K562 (cell line): ENCODE data around the gene PDE11A. TPM values are rescaled to one million over a fixed set of nuclear protein-coding genes. Genes with fewer than 3 reads are reported as not detected.

Source experiments
- DDX20 ChIP-seq: fragments of 450-650 bp; IDR thresholded peaks from 2 replicates; pipeline ENCODE4 v1.6.1; 2016; ENCODE audit warnings: missing genetic modification characterization, low read depth, mild to moderate bottlenecking, missing compliant biosample characterization, moderate library complexity
- ETS1 ChIP-seq: conservative IDR thresholded peaks from 2 replicates; pipeline ENCODE4 v1.6.1; 2011; ENCODE audit warnings: low read depth, mild to moderate bottlenecking, low read length; ENCODE audit not compliant: control insufficient read depth
- HMG20A ChIP-seq: fragments of 450-650 bp; formaldehyde crosslinking; conservative IDR thresholded peaks from 2 replicates; pipeline ENCODE4 v1.4.0; 2020; ENCODE audit warnings: mild to moderate bottlenecking, mixed read lengths
- HNRNPK ChIP-seq: fragments of 200-400 bp; formaldehyde crosslinking; IDR thresholded peaks from one replicate; pipeline ENCODE4 v1.6.1; 2018; ENCODE audit warnings: mild to moderate bottlenecking, low read depth, low read length; ENCODE audit not compliant: poor library complexity, severe bottlenecking
- MAFG ChIP-seq: fragments of 450-650 bp; conservative IDR thresholded peaks from 2 replicates; pipeline ENCODE4 v1.6.1; 2016; ENCODE audit warnings: missing genetic modification characterization, missing compliant biosample characterization
- NCOA2 ChIP-seq, 2 experiments: fragments of 450-650 bp; IDR thresholded peaks; 2 replicates each; pipeline ENCODE4 v1.6.1; 2018; ENCODE audit warnings: mild to moderate bottlenecking in 2 of 2, moderate library complexity in 1 of 2; ENCODE audit not compliant: partially characterized antibody in 2 of 2
- NKRF ChIP-seq: fragments of 450-650 bp; IDR thresholded peaks from 2 replicates; pipeline ENCODE4 v1.6.1; 2016; ENCODE audit warnings: borderline replicate concordance
- NRF1 ChIP-seq, 2 experiments: fragments of 450-650 bp; IDR thresholded peaks in 1 of 2; conservative IDR thresholded peaks in 1 of 2; 2 replicates each; pipeline ENCODE4 v1.6.1; 2014; ENCODE audit warnings: mild to moderate bottlenecking in 2 of 2
- PRDM10 ChIP-seq: fragments of 450-650 bp; IDR thresholded peaks from 2 replicates; pipeline ENCODE4 v1.6.1; 2018; ENCODE audit not compliant: partially characterized antibody
- PREB ChIP-seq: sonication (generic); formaldehyde crosslinking; IDR thresholded peaks from 2 replicates; pipeline ENCODE4 v1.8.1; 2023; ENCODE audit warnings: mild to moderate bottlenecking, missing genetic modification reagents
- RBFOX2 ChIP-seq: fragments of 200-400 bp; formaldehyde crosslinking; IDR thresholded peaks from 2 replicates; pipeline ENCODE4 v1.6.1; 2017; ENCODE audit warnings: low read depth, mild to moderate bottlenecking, low read length, moderate library complexity
- SIN3B ChIP-seq: fragments of 450-650 bp; IDR thresholded peaks from 2 replicates; pipeline ENCODE4 v1.6.1; 2017; ENCODE audit warnings: low read depth, mild to moderate bottlenecking, moderate library complexity
- SIRT6 ChIP-seq: IDR thresholded peaks from one replicate; pipeline ENCODE4 v1.6.1; 2012; ENCODE audit warnings: low read depth, mild to moderate bottlenecking, control low read depth, inconsistent platforms, low read length, moderate library complexity
- TAL1 ChIP-seq: fragments of 450-650 bp; IDR thresholded peaks from 2 replicates; pipeline ENCODE4 v1.6.1; 2016; ENCODE audit warnings: mild to moderate bottlenecking
- ZFPM2 ChIP-seq: fragments of 250-450 bp; sonication (Bioruptor Pico); IDR thresholded peaks from 2 replicates; pipeline ENCODE4 v1.5.1; 2022; ENCODE audit warnings: mild to moderate bottlenecking
- ZNF707 ChIP-seq: fragments of 250-450 bp; sonication (Bioruptor Pico); conservative IDR thresholded peaks from 2 replicates; pipeline ENCODE4 v1.8.0; 2022; ENCODE audit warnings: inconsistent platforms, mild to moderate bottlenecking, moderate library complexity
- ZNF780A ChIP-seq: fragments of 250-450 bp; sonication (Bioruptor Pico); IDR thresholded peaks from 2 replicates; pipeline ENCODE4 v1.5.0; 2021; ENCODE audit warnings: mild to moderate bottlenecking
- polyA plus RNA-seq, 8 experiments: library from polyadenylated mRNA; depleted of rRNA in 4 of 8; stranded (reverse) in 5 of 8; unstranded in 3 of 8; fragments of >200 nt; fragmentation: Nextera tagmentation in 2 of 8; fragmentation: Illumina TruSeq in 1 of 8; extraction: Ambion mirVana in 2 of 8; extraction: Trizol in 1 of 8; gene quantifications; 2 replicates each; pipeline versions ENCODE4 v1.2.1 to v1.2.3, GENCODE V29; 2011 to 2014; ENCODE audit warnings: inconsistent platforms in 1 of 8, missing spikeins in 1 of 8
- total RNA-seq, 7 experiments: library from RNA; depleted of rRNA in 6 of 7; stranded (reverse); fragments of >200 nt in 6 of 7; fragmentation: Illumina TruSeq in 2 of 7; extraction: Trizol in 2 of 7; gene quantifications; 2 replicates each; pipeline versions ENCODE4 v1.2.1 to v1.2.3, GENCODE V29; 2011 to 2021; ENCODE audit warnings: low replicate concordance in 1 of 7

Gene PDE11A
- total and polyA plus RNA-seq, 9 of the 15 experiments (the other 6 are each of a cell fraction or from before 2014, with no cell fraction given): 3.2 to 22.1 (median 5.7) TPM

- TF ChIP-seq ZFPM2 (CRISPR knock-in tag) (no peak), SIN3B (peak; percentile 71), SIRT6 (no peak), HNRNPK (no peak), PREB (CRISPR knock-in tag) (peak; percentile 88; the same call in 1 of the 2 replicates), ETS1 (peak; percentile 89), DDX20 (tag) (no peak), ZNF780A (CRISPR knock-in tag) (no peak), TAL1 (no peak), PRDM10 (no peak), NKRF (peak; percentile 81; the same call in 1 of the 2 replicates), MAFG (no peak), ZNF707 (no peak), NRF1 (conservative IDR thresholded peaks at IDR 0.05 in 1 of 2, IDR thresholded peaks at IDR 0.05 in 1 of 2) (peak; percentile 80 to 84), NCOA2 (IDR thresholded peaks at IDR 0.05; ENCODE audit: partially characterized antibody in 2 of 2) (no peak), RBFOX2 (peak; percentile 93), HMG20A (CRISPR knock-in tag) (no peak)
These were observed 39.9 kb upstream of the PDE11A start, which contains the start of gene RBM45 (continued) for GRCh38 chr2:178112202-178113152.
